Caco-2 (cell line): ENCODE measurements around the gene HBA2. TPM values are rescaled to one million over a fixed set of nuclear protein-coding genes. Genes with fewer than 3 reads are reported as not detected.

Experiments used
- BruUV-seq: library from RNA; stranded (reverse); fragments of 400-500 nt; replicated peaks from 2 replicates; lab custom pipeline; 2021; lab: Mats Ljungman, UMichigan
- CTCF ChIA-PET: fragments of 300-600 bp; sonication (Branson Sonifier 250); formaldehyde crosslinking; loops from one replicate; lab custom pipeline; 2022; ENCODE audit warnings: antibody characterized with exemption; lab: Charles Lee
- POLR2A ChIA-PET: fragments of 300-600 bp; sonication (Branson Sonifier 250); formaldehyde crosslinking; loops from one replicate; lab custom pipeline; 2022; ENCODE audit warnings: antibody characterized with exemption; lab: Charles Lee
- DNase-seq, 2 experiments: peaks; one replicate each; pipeline versions ENCODE4 v3.0.0 to v3.0.0-alpha.2; 2020 to 2022
- H3K27me3 ChIP-seq: replicated peaks from 2 replicates; pipeline ENCODE4 v1.6.0; 2011; ENCODE audit warnings: low read length; ENCODE audit not compliant: control insufficient read depth, insufficient read depth
- H3K36me3 ChIP-seq: 2 replicates; pipeline ENCODE4 v1.5.1; 2011; ENCODE audit warnings: low read length; ENCODE audit not compliant: control insufficient read depth, insufficient read depth
- H3K4me1 ChIP-seq: fragments of 250-450 bp; sonication (Bioruptor Pico); 2 replicates; pipeline ENCODE4 v1.5.1; 2020; ENCODE audit warnings: mild to moderate bottlenecking
- H3K4me3 ChIP-seq: 2 replicates; pipeline ENCODE4 v1.5.1; 2011; ENCODE audit warnings: low read depth, mild to moderate bottlenecking, control low read depth, low read length
- H3K9me3 ChIP-seq: fragments of 250-450 bp; sonication (Bioruptor Pico); 2 replicates; pipeline ENCODE4 v1.5.1; 2020; ENCODE audit warnings: mild to moderate bottlenecking, moderate library complexity
- H3K27ac Mint-ChIP-seq: one replicate; pipeline ENCODE4 v1.8.0; 2022; ENCODE audit warnings: mixed read lengths; ENCODE audit not compliant: unreplicated experiment
- H3K27me3 Mint-ChIP-seq: one replicate; pipeline ENCODE4 v1.8.0; 2022; ENCODE audit warnings: mixed read lengths; ENCODE audit not compliant: insufficient read depth, unreplicated experiment
- H3K36me3 Mint-ChIP-seq: one replicate; pipeline ENCODE4 v1.8.0; 2022; ENCODE audit warnings: mild to moderate bottlenecking, mixed read lengths; ENCODE audit not compliant: insufficient read depth, unreplicated experiment
- H3K4me1 Mint-ChIP-seq: one replicate; pipeline ENCODE4 v1.8.0; 2022; ENCODE audit warnings: low read depth, mixed read lengths; ENCODE audit not compliant: unreplicated experiment
- H3K4me3 Mint-ChIP-seq: one replicate; pipeline ENCODE4 v1.8.0; 2022; ENCODE audit warnings: mild to moderate bottlenecking, moderate library complexity, mixed read lengths; ENCODE audit not compliant: unreplicated experiment
- H3K9me3 Mint-ChIP-seq: one replicate; pipeline ENCODE4 v1.8.0; 2022; ENCODE audit warnings: mixed read lengths; ENCODE audit not compliant: unreplicated experiment
- CTCF ChIP-seq, 2 experiments: fragments of 200-600 bp in 1 of 2; IDR thresholded peaks; 1 replicate in 1 of 2; 2 replicates in 1 of 2; pipeline versions ENCODE4 v1.5.1 to v1.8.0; 2011 to 2022; ENCODE audit warnings: antibody characterized with exemption in 1 of 2, control low read depth in 1 of 2, inconsistent platforms in 1 of 2, low read depth in 1 of 2, low read length in 1 of 2, mild to moderate bottlenecking in 1 of 2, moderate library complexity in 1 of 2; ENCODE audit not compliant: insufficient read depth in 1 of 2, severe bottlenecking in 1 of 2, unreplicated experiment in 1 of 2
- intact Hi-C: fragments of 100-400 bp; cut with micrococcal nuclease; formaldehyde crosslinking; loops from one replicate; pipeline ENCODE4 v1.10.0; 2022; ENCODE audit not compliant: unreplicated experiment
- total RNA-seq: library from RNA; stranded (reverse); gene quantifications from 2 replicates; pipeline ENCODE4 v1.2.3, GENCODE V29; 2022

The HBA2 gene
- total RNA-seq, 1 experiment from 2014 or later, result 2.1 TPM

- no peaks in the 10 kb centered on the region for H3K36me3 ChIP-seq
- no peaks in the 10 kb centered on the region for H3K9me3 Mint-ChIP-seq
- peak in 1 of 2 experiments; percentile 16 for TF ChIP-seq CTCF (IDR thresholded peaks at IDR 0.05; ENCODE audit: insufficient read depth in 1 of 2, low read depth in 1 of 2, low read length in 1 of 2, severe bottlenecking in 1 of 2, unreplicated experiment in 1 of 2)
- no peaks in the 10 kb centered on the region for H3K9me3 ChIP-seq
- H3K4me1 ChIP-seq, result peaks cover 5% of the 10 kb centered on the region
- peak; percentile 86 to 92 for DNase-seq
- H3K27me3 ChIP-seq, result no peaks in the 10 kb centered on the region
- no peaks in the 10 kb centered on the region for H3K27me3 Mint-ChIP-seq
- no peaks in the 10 kb centered on the region for H3K4me1 Mint-ChIP-seq
- H3K36me3 Mint-ChIP-seq, result peaks cover 40% of the 10 kb centered on the region
- ChIA-PET POLR2A (interaction anchor here (0.6 kb wide), 2 partner anchors 171 to 202 kb away, joined by 3 to 6 read pairs; no protein-coding TSS in a partner anchor), CTCF (interaction anchor here (0.5 to 1.4 kb wide), 8 partner anchors 8 to 220 kb away, joined by 3 to 7 read pairs (median 4); partner anchors contain the start of gene RHBDF1)
- no peak overlapping the region for H3K27ac Mint-ChIP-seq
- intact Hi-C loops, result loop anchor here (2.0 kb wide), 2 partner anchors 64 to 74 kb away; no protein-coding TSS in a partner anchor
- peak overlapping the region; percentile 64 for H3K4me3 Mint-ChIP-seq
- peak overlapping the region; percentile 83 for H3K4me3 ChIP-seq
- BruUV-seq, result no TSS peak
Measured at GRCh38 chr16:180681-181564, 8.2 kb downstream of the HBA2 start.

DNA sequence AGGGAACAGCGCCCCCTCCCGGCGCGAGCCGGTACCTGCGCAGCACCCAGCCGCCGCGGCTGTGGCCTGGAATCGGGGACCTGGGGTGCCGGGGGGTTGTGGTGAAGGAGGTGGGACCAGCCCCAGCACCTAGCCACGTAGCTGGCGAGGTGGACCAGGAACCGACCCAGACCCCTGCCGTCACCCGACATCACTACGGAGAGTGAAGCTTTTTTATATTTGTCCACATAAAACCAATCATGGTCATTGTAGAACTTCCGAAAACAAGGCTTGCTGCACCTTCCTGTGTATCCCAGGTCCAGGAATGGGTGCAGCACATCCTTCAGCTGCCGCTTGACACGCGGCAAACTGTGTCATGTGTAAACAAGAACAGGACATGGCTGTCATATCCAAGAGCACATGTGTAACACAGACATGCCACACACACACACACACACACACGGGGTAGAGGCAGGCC lies 8.9 kb downstream of the HBA2 start:
- Histone ChIP-seq H3K9me3 (no peaks in the 10 kb centered on the region), H3K4me1 (peaks cover 5% of the 10 kb centered on the region), H3K36me3 (no peaks in the 10 kb centered on the region), H3K4me3 (no peak overlapping the region), H3K27me3 (no peaks in the 10 kb centered on the region)
- DNase-seq, result no peak
- ChIA-PET CTCF (interaction anchor here (0.5 to 1.4 kb wide), 2 partner anchors 75 to 108 kb away, joined by 4 to 7 read pairs; no protein-coding TSS in a partner anchor), POLR2A (interaction anchor here (0.6 kb wide), 1 partner anchor 171 kb away, joined by 5 read pairs; no protein-coding TSS in a partner anchor)
- H3K36me3 Mint-ChIP-seq, result peaks cover 42% of the 10 kb centered on the region
- peak overlapping the region; percentile 64 for H3K4me3 Mint-ChIP-seq
- no peaks in the 10 kb centered on the region for H3K9me3 Mint-ChIP-seq
- intact Hi-C loops, result loop anchor here (2.0 kb wide), 2 partner anchors 65 to 75 kb away; no protein-coding TSS in a partner anchor
- no TSS peak for BruUV-seq
- H3K27ac Mint-ChIP-seq, result no peak overlapping the region
- no peaks in the 10 kb centered on the region for H3K27me3 Mint-ChIP-seq
- peak; percentile 91 to 92 for TF ChIP-seq CTCF (IDR thresholded peaks at IDR 0.05; ENCODE audit: insufficient read depth in 1 of 2, low read depth in 1 of 2, low read length in 1 of 2, severe bottlenecking in 1 of 2, unreplicated experiment in 1 of 2)
- no peaks in the 10 kb centered on the region for H3K4me1 Mint-ChIP-seq

- intact Hi-C loops, result no loop called here
- H3K4me1 Mint-ChIP-seq, result no peaks in the 10 kb centered on the region
- no TSS peak for BruUV-seq
- Histone ChIP-seq H3K4me3 (no peak overlapping the region), H3K36me3 (peaks cover 5% of the 10 kb centered on the region; the same call in 1 of the 2 replicates), H3K4me1 (peaks cover 5% of the 10 kb centered on the region), H3K27me3 (no peaks in the 10 kb centered on the region), H3K9me3 (no peaks in the 10 kb centered on the region)
- no peaks in the 10 kb centered on the region for H3K27me3 Mint-ChIP-seq
- H3K36me3 Mint-ChIP-seq, result peaks cover 52% of the 10 kb centered on the region
- ChIA-PET CTCF (interaction anchor here (0.6 kb wide), 1 partner anchor 106 kb away, joined by 3 read pairs; no protein-coding TSS in a partner anchor), POLR2A (no interaction called here)
- no peak overlapping the region for H3K4me3 Mint-ChIP-seq
- no peak overlapping the region for H3K27ac Mint-ChIP-seq
- no peak for TF ChIP-seq CTCF (IDR thresholded peaks at IDR 0.05; ENCODE audit: insufficient read depth in 1 of 2, low read depth in 1 of 2, low read length in 1 of 2, severe bottlenecking in 1 of 2, unreplicated experiment in 1 of 2)
- H3K9me3 Mint-ChIP-seq, result no peaks in the 10 kb centered on the region
- DNase-seq, result no peak
Measured at GRCh38 chr16:183005-183404, 10.3 kb downstream of the HBA2 start.
